Breast epithelium (tissue), 3 donors: ENCODE measurements around the gene EHMT1.

Source experiments
- POLR2A ChIP-seq: fragments of 450-650 bp; IDR thresholded peaks from one replicate; pipeline ENCODE4 v1.6.1; 2016; ENCODE audit warnings: antibody characterized with exemption, mild to moderate bottlenecking, moderate library complexity
- POLR2AphosphoS5 ChIP-seq, 3 donors: sonication (generic); formaldehyde crosslinking; IDR thresholded peaks; one replicate each; pipeline ENCODE4 v1.6.1; 2017; ENCODE audit warnings: antibody characterized with exemption in 3 of 3
- TF ChIP-seq, protein P1 (sequence below), 3 donors: fragments of 450-650 bp; IDR thresholded peaks; one replicate each; pipeline ENCODE4 v1.5.1; 2016 to 2017; ENCODE audit warnings: antibody characterized with exemption in 3 of 3, mild to moderate bottlenecking in 3 of 3, moderate library complexity in 3 of 3

- TF ChIP-seq, protein P1, sequence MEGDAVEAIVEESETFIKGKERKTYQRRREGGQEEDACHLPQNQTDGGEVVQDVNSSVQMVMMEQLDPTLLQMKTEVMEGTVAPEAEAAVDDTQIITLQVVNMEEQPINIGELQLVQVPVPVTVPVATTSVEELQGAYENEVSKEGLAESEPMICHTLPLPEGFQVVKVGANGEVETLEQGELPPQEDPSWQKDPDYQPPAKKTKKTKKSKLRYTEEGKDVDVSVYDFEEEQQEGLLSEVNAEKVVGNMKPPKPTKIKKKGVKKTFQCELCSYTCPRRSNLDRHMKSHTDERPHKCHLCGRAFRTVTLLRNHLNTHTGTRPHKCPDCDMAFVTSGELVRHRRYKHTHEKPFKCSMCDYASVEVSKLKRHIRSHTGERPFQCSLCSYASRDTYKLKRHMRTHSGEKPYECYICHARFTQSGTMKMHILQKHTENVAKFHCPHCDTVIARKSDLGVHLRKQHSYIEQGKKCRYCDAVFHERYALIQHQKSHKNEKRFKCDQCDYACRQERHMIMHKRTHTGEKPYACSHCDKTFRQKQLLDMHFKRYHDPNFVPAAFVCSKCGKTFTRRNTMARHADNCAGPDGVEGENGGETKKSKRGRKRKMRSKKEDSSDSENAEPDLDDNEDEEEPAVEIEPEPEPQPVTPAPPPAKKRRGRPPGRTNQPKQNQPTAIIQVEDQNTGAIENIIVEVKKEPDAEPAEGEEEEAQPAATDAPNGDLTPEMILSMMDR (IDR thresholded peaks at IDR 0.05), result no peak
- no peak for TF ChIP-seq POLR2AphosphoS5 (IDR thresholded peaks at IDR 0.05)
- no peak for TF ChIP-seq POLR2A
These were observed 209.2 kb downstream of the EHMT1 start for GRCh38 chr9:137827908-137828526.
